CMK (cell line): ENCODE data around the gene EFNB3.

Experiments
- DNase-seq: peaks from one replicate; pipeline ENCODE4 v3.0.0-alpha.2; 2010; ENCODE audit warnings: low read depth

Gene EFNB3

GRCh38 chr17:7700510-7700909 lies 4.5 kb upstream of the EFNB3 start:
- DNase-seq = no peak

- DNase-seq = no peak
These were observed 3.3 kb upstream of the EFNB3 start for GRCh38 chr17:7701681-7702080.

- DNase-seq = no peak
These were observed 2.2 kb upstream of the EFNB3 start for GRCh38 chr17:7702776-7703175.

- DNase-seq = no peak
These were observed 1.2 kb upstream of the EFNB3 start for GRCh38 chr17:7703584-7704479.

- no peak for DNase-seq
These were observed 560 bp downstream of the EFNB3 start for GRCh38 chr17:7705269-7706255.

GRCh38 chr17:7706631-7707354 lies 1.8 kb downstream of the EFNB3 start:
- DNase-seq = no peak

- no peak for DNase-seq
These were observed 2.4 kb downstream of the EFNB3 start for GRCh38 chr17:7707446-7707845.

GRCh38 chr17:7707858-7708750 lies 3.1 kb downstream of the EFNB3 start:
- no peak for DNase-seq

- no peak for DNase-seq
These were observed 4.0 kb downstream of the EFNB3 start for GRCh38 chr17:7709031-7709430.

GRCh38 chr17:7710301-7710700 lies 5.3 kb downstream of the EFNB3 start:
- no peak for DNase-seq

GRCh38 chr17:7711051-7711755 lies 6.2 kb downstream of the EFNB3 start:
- DNase-seq = no peak

GRCh38 chr17:7712111-7712771 lies 7.2 kb downstream of the EFNB3 start:
- no peak for DNase-seq

- no peak for DNase-seq
These were observed 8.8 kb downstream of the EFNB3 start for GRCh38 chr17:7713782-7714181.

- DNase-seq = no peak
These were observed 10.0 kb downstream of the EFNB3 start for GRCh38 chr17:7714721-7715594.

- no peak for DNase-seq
These were observed 11.2 kb downstream of the EFNB3 start for GRCh38 chr17:7715936-7716886.

GRCh38 chr17:7716901-7717755 lies 12.1 kb downstream of the EFNB3 start, which contains the start of gene DNAH2:
TSS of gene DNAH2 (plus strand) at chr17:7717744. CDS start at chr17:7719735, 1,991 bp downstream.
- peak; percentile 53 for DNase-seq
